ENCODE measurements around the gene RAB3GAP1. TPM values are rescaled to one million over a fixed set of nuclear protein-coding genes. Genes with fewer than 3 reads are reported as not detected.
"Not testable (repeated sequence)": the region's sequence is repeated elsewhere in the genome, so short reads cannot be mapped to it uniquely, and the experiment has no call there.

The RAB3GAP1 gene
- total and polyA plus RNA-seq, 2 donors (not counting 1 experiment from before 2014, with no cell fraction given): 15.6 to 62.2 TPM

DNA sequence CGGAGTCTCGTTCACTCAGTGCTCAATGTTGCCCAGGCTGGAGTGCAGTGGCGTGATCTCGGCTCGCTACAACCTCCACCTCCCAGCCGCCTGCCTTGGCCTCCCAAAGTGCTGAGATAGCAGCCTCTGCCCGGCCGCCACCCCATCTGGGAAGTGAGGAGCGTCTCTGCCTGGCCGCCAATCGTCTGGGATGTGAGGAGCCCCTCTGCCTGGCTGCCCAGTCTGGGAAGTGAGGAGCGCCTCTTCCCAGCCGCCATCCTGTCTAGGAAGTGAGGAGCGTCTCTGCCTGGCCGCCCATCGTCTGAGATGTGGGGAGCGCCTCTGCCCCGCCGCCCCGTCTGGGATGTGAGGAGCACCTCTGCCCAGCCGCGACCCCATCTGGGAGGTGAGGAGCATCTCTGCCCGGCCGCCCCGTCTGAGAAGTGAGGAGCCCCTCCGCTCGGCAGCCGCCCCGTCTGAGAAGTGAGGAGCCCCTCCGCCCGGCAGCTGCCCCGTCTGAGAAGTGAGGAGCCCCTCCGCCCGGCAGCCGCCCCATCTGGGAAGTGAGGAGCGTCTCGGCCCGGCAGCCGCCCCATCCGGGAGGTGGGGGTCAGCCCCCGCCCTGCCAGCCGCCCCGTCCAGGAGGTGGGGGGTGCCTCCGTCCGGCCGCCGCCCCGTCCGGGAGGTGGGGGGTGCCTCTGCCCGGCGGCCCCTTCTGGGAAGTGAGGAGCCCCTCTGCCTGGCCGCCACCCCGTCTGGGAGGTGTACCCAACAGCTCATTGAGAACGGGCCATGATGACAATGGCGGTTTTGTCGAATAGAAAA, 53.6 kb downstream of the RAB3GAP1 start:
- intact Hi-C loops (cut with micrococcal nuclease); H3K9ac ChIP-seq (ENCODE audit: low read length); POLR2A ChIA-PET; H3K4me1 ChIP-seq (ENCODE audit: control insufficient read depth in 2 of 2, insufficient read depth in 2 of 2, low read length in 2 of 2); CTCF ChIA-PET; H3K9me3 Mint-ChIP-seq (ENCODE audit: insufficient read depth); H3K4me1 Mint-ChIP-seq; H2AFZ ChIP-seq (ENCODE audit: insufficient read depth, low read depth, low read length, poor library complexity, severe bottlenecking); H3K4me2 ChIP-seq (replicated peaks; ENCODE audit: low read depth, low read length, poor library complexity, severe bottlenecking); H3K79me2 ChIP-seq (ENCODE audit: control insufficient read depth, insufficient read depth, low read length); H3K4me3 ChIP-seq (ENCODE audit: control extremely low read depth in 1 of 5, extremely low read depth in 1 of 5, insufficient read depth in 1 of 5, low read depth in 2 of 5, low read length in 4 of 5); H3K27me3 Mint-ChIP-seq; DNase-seq; ATAC-seq (ENCODE audit: low read depth); H3K27ac Mint-ChIP-seq; H3K27ac ChIP-seq (ENCODE audit: low read length in 2 of 2); H3K27me3 ChIP-seq (replicated peaks in 1 of 4; ENCODE audit: control extremely low read depth in 1 of 4, control insufficient read depth in 3 of 4, insufficient read depth in 4 of 4, low read length in 3 of 4); H4K20me1 ChIP-seq (ENCODE audit: control insufficient read depth, insufficient read depth, low read length, poor library complexity, severe bottlenecking); H3K4me3 Mint-ChIP-seq: not testable (repeated sequence)
- Histone ChIP-seq H3K9me3 (ENCODE audit: control extremely low read depth in 1 of 3, control insufficient read depth in 2 of 3, insufficient read depth in 1 of 3, low read length in 2 of 3) (peaks cover 2 to 14% (median 6%) of the 10 kb centered on the region in 3 donors), H3K36me3 (replicated peaks in 1 of 2; ENCODE audit: control extremely low read depth in 1 of 2, control insufficient read depth in 1 of 2, extremely low read depth in 1 of 2, insufficient read depth in 2 of 2, low read length in 1 of 2) (peaks cover 14 to 25% of the 10 kb centered on the region in 2 experiments)
- WGBS (ENCODE audit: insufficient coverage): over 99% methylated on average over 25 of the region's 56 CpGs

DNA sequence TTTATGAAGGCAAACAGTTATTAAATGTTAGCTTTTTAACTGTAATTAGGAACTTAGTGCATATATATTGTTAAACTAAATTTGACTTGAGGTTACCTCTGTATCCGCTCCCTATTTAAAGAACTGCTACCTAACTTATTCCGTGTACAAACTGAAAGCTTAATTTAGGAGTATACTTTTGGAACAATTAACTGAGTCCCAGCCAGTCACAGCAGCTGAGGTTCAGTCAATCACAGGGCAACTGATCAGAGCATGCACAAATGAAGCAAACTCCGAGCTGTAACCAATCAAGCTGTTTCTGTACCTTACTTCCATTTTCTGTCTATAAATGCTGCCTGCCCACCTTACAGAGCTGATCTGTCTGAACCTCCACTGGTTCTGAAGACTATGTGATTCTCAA, 61.2 kb downstream of the RAB3GAP1 start:
- POLR2A ChIA-PET: interaction anchor here (0.7 kb wide), 1 partner anchor 20 kb away, joined by 3 read pairs; no protein-coding TSS in a partner anchor
- peaks cover 1% of the 10 kb centered on the region for H3K4me1 Mint-ChIP-seq
- DNase-seq (no peak), ATAC-seq (ENCODE audit: low read depth) (no peak)
- TF ChIP-seq EZH2 (IDR thresholded peaks at IDR 0.05; ENCODE audit: borderline replicate concordance, insufficient read depth, low read depth, low read length, poor library complexity, severe bottlenecking): no peak
- TF ChIP-seq, protein P1, sequence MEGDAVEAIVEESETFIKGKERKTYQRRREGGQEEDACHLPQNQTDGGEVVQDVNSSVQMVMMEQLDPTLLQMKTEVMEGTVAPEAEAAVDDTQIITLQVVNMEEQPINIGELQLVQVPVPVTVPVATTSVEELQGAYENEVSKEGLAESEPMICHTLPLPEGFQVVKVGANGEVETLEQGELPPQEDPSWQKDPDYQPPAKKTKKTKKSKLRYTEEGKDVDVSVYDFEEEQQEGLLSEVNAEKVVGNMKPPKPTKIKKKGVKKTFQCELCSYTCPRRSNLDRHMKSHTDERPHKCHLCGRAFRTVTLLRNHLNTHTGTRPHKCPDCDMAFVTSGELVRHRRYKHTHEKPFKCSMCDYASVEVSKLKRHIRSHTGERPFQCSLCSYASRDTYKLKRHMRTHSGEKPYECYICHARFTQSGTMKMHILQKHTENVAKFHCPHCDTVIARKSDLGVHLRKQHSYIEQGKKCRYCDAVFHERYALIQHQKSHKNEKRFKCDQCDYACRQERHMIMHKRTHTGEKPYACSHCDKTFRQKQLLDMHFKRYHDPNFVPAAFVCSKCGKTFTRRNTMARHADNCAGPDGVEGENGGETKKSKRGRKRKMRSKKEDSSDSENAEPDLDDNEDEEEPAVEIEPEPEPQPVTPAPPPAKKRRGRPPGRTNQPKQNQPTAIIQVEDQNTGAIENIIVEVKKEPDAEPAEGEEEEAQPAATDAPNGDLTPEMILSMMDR (IDR thresholded peaks at IDR 0.05): no peak
- H3K36me3 ChIP-seq (replicated peaks in 1 of 2; ENCODE audit: control extremely low read depth in 1 of 2, control insufficient read depth in 1 of 2, extremely low read depth in 1 of 2, insufficient read depth in 2 of 2, low read length in 1 of 2): peaks cover 6 to 34% of the 10 kb centered on the region in 2 experiments
- no peak overlapping the region for H3K27ac ChIP-seq (ENCODE audit: low read length in 2 of 2)
- 100% methylated on average over 1 of the region's 3 CpGs for WGBS (ENCODE audit: insufficient coverage)
- no peak overlapping the region for H2AFZ ChIP-seq (ENCODE audit: insufficient read depth, low read depth, low read length, poor library complexity, severe bottlenecking)
- H3K4me2 ChIP-seq (replicated peaks; ENCODE audit: low read depth, low read length, poor library complexity, severe bottlenecking): no peak overlapping the region
- H3K4me1 ChIP-seq (ENCODE audit: control insufficient read depth in 2 of 2, insufficient read depth in 2 of 2, low read length in 2 of 2): no peaks in the 10 kb centered on the region
- H3K79me2 ChIP-seq (ENCODE audit: control insufficient read depth, insufficient read depth, low read length): peaks cover 5% of the 10 kb centered on the region
- no peaks in the 10 kb centered on the region for H3K27me3 ChIP-seq (replicated peaks in 1 of 4; ENCODE audit: control extremely low read depth in 1 of 4, control insufficient read depth in 3 of 4, insufficient read depth in 4 of 4, low read length in 3 of 4)
- H3K27me3 Mint-ChIP-seq: no peaks in the 10 kb centered on the region
- H4K20me1 ChIP-seq (ENCODE audit: control insufficient read depth, insufficient read depth, low read length, poor library complexity, severe bottlenecking): no peaks in the 10 kb centered on the region
- H3K4me3 Mint-ChIP-seq: no peak overlapping the region
- peaks cover 0 to 14% (median 9%) of the 10 kb centered on the region in 3 donors for H3K9me3 ChIP-seq (ENCODE audit: control extremely low read depth in 1 of 3, control insufficient read depth in 2 of 3, insufficient read depth in 1 of 3, low read length in 2 of 3)
- CTCF ChIA-PET: interaction anchor here (1.6 kb wide), 1 partner anchor 597 kb away, joined by 5 read pairs; no protein-coding TSS in a partner anchor
- intact Hi-C loops (cut with micrococcal nuclease): no loop called here
- H3K9ac ChIP-seq (ENCODE audit: low read length): no peak overlapping the region
- peaks cover 6% of the 10 kb centered on the region for H3K9me3 Mint-ChIP-seq (ENCODE audit: insufficient read depth)
- no peak overlapping the region for H3K27ac Mint-ChIP-seq
- H3K4me3 ChIP-seq (ENCODE audit: control extremely low read depth in 1 of 5, extremely low read depth in 1 of 5, insufficient read depth in 1 of 5, low read depth in 2 of 5, low read length in 4 of 5): no peak overlapping the region
